Measurements from ENCODE around the gene ZNF513.

The ZNF513 gene

GRCh38 chr2:27412419-27413152 lies 32.1 kb upstream of the ZNF513 start:
- no peak for DNase-seq
- TF ChIP-seq CTCF (IDR thresholded peaks at IDR 0.05; ENCODE audit: borderline replicate concordance, extremely low read depth, low read length, poor library complexity, severe bottlenecking) (no peak), EZH2 (IDR thresholded peaks at IDR 0.05; ENCODE audit: borderline replicate concordance, low read depth, low read length, severe bottlenecking) (no peak)
- Histone ChIP-seq H4K20me1 (ENCODE audit: insufficient read depth, low read length) (peaks cover 6% of the 10 kb centered on the region; the same call in 1 of the 2 replicates), H3K9ac (ENCODE audit: low read depth, low read length) (no peak overlapping the region), H2AFZ (ENCODE audit: low read depth, low read length) (no peak overlapping the region), H3K27me3 (ENCODE audit: insufficient read depth, low read length, poor library complexity) (no peaks in the 10 kb centered on the region), H3K27ac (ENCODE audit: low read length) (no peak overlapping the region), H3K4me3 (ENCODE audit: low read depth in 1 of 2, low read length in 2 of 2) (no peak overlapping the region), H3K36me3 (ENCODE audit: insufficient read depth, low read length) (peaks cover 7% of the 10 kb centered on the region), H3K79me2 (ENCODE audit: insufficient read depth, low read length) (peaks cover 18% of the 10 kb centered on the region), H3K4me2 (ENCODE audit: insufficient read depth, low read length) (no peak overlapping the region), H3K9me3 (ENCODE audit: insufficient read depth, low read length, severe bottlenecking) (no peaks in the 10 kb centered on the region), H3K4me1 (ENCODE audit: insufficient read depth, low read length) (peaks cover 20% of the 10 kb centered on the region)
- ATAC-seq (ENCODE audit: insufficient read depth, low read depth) = no peak

- H3K36me3 ChIP-seq (ENCODE audit: insufficient read depth, low read length) = peaks cover 30% of the 10 kb centered on the region
- no peaks in the 10 kb centered on the region for H3K9me3 ChIP-seq (ENCODE audit: insufficient read depth, low read length, severe bottlenecking)
- H2AFZ ChIP-seq (ENCODE audit: low read depth, low read length) = peak within 1 kb of the TSS; percentile 95
- peak; percentile 97 for DNase-seq
- H4K20me1 ChIP-seq (ENCODE audit: insufficient read depth, low read length) = peaks cover 29% of the 10 kb centered on the region
- H3K4me3 ChIP-seq (ENCODE audit: low read depth in 1 of 2, low read length in 2 of 2) = peak within 1 kb of the TSS; percentile 96 to 97
- H3K4me2 ChIP-seq (ENCODE audit: insufficient read depth, low read length) = peak within 1 kb of the TSS; percentile 88
- H3K27me3 ChIP-seq (ENCODE audit: insufficient read depth, low read length, poor library complexity) = no peaks in the 10 kb centered on the region
- TF ChIP-seq EZH2 (IDR thresholded peaks at IDR 0.05; ENCODE audit: borderline replicate concordance, low read depth, low read length, severe bottlenecking) (no peak), CTCF (IDR thresholded peaks at IDR 0.05; ENCODE audit: borderline replicate concordance, extremely low read depth, low read length, poor library complexity, severe bottlenecking) (no peak)
- H3K4me1 ChIP-seq (ENCODE audit: insufficient read depth, low read length) = peaks cover 38% of the 10 kb centered on the region
- H3K9ac ChIP-seq (ENCODE audit: low read depth, low read length) = peak within 1 kb of the TSS; percentile 97
- peak; percentile 95 for ATAC-seq (ENCODE audit: insufficient read depth, low read depth)
- peaks cover 49% of the 10 kb centered on the region for H3K79me2 ChIP-seq (ENCODE audit: insufficient read depth, low read length)
- H3K27ac ChIP-seq (ENCODE audit: low read length) = peak within 1 kb of the TSS; percentile 97
Measured at GRCh38 chr2:27409321-27410073, 29.0 kb upstream of the ZNF513 start, which contains the start of gene PPM1G. Gene PPM1G (minus strand): TSS chr2:27409591. CDS start chr2:27409422, 169 bp downstream.

- TF ChIP-seq EZH2 (IDR thresholded peaks at IDR 0.05; ENCODE audit: borderline replicate concordance, low read depth, low read length, severe bottlenecking) = no peak
- no peak for TF ChIP-seq CTCF (IDR thresholded peaks at IDR 0.05; ENCODE audit: borderline replicate concordance, extremely low read depth, low read length, poor library complexity, severe bottlenecking)
- Histone ChIP-seq H3K4me1 (ENCODE audit: insufficient read depth, low read length) (peaks cover 41% of the 10 kb centered on the region), H2AFZ (ENCODE audit: low read depth, low read length) (peak overlapping the region; percentile 94), H4K20me1 (ENCODE audit: insufficient read depth, low read length) (peaks cover 33% of the 10 kb centered on the region), H3K27ac (ENCODE audit: low read length) (peak overlapping the region; percentile 84), H3K4me2 (ENCODE audit: insufficient read depth, low read length) (peak overlapping the region; percentile 88), H3K79me2 (ENCODE audit: insufficient read depth, low read length) (peaks cover 57% of the 10 kb centered on the region), H3K4me3 (ENCODE audit: low read depth in 1 of 2, low read length in 2 of 2) (peak overlapping the region; percentile 96 to 97), H3K27me3 (ENCODE audit: insufficient read depth, low read length, poor library complexity) (no peaks in the 10 kb centered on the region), H3K36me3 (ENCODE audit: insufficient read depth, low read length) (peaks cover 30% of the 10 kb centered on the region), H3K9me3 (ENCODE audit: insufficient read depth, low read length, severe bottlenecking) (no peaks in the 10 kb centered on the region), H3K9ac (ENCODE audit: low read depth, low read length) (peak overlapping the region; percentile 97)
- no peak for DNase-seq
- ATAC-seq (ENCODE audit: insufficient read depth, low read depth) = peak; percentile 18
Measured at GRCh38 chr2:27408601-27409320, 28.2 kb upstream of the ZNF513 start.

Data from DND-41 (cell line).